AG10803 (cell line): Measurements from ENCODE around the gene CREB3.
A peak's percentile ranks its signal among the peaks of the same experiment; 100 is the strongest.

Experiments used
- DNase-seq: peaks from one replicate; pipeline ENCODE4 v3.0.0; 2010; ENCODE audit warnings: low read depth
- H3K4me3 ChIP-seq: 2 replicates; pipeline ENCODE4 v1.5.1; 2011; ENCODE audit warnings: mild to moderate bottlenecking, low read length, control low read depth
- TF ChIP-seq, protein P1 (sequence below): conservative IDR thresholded peaks from 2 replicates; pipeline ENCODE4 v1.5.1; 2011; ENCODE audit warnings: mild to moderate bottlenecking, low read length, control low read depth, inconsistent platforms

The CREB3 gene

DNA sequence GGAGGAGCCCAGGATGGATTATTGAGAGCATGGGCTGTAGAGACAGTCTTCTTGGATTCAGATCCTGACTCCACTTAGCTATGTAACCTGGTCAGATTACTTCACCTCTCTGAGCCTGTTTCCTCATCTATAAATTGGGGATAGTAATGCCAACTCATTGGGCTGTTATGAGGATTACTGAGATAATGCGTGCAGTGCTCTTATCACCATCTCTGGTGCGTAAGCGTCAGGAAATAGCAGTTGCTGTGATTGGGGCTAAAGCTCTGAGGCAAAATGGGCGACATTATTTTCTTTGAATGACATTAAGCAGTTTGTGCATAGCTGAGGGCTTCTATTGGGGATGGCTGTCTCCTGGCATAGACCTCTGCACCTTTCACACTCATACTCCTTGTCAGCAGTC lies 22.6 kb downstream of the CREB3 start:
- DNase-seq, result no peak
- H3K4me3 ChIP-seq, result no peak overlapping the region

DNA sequence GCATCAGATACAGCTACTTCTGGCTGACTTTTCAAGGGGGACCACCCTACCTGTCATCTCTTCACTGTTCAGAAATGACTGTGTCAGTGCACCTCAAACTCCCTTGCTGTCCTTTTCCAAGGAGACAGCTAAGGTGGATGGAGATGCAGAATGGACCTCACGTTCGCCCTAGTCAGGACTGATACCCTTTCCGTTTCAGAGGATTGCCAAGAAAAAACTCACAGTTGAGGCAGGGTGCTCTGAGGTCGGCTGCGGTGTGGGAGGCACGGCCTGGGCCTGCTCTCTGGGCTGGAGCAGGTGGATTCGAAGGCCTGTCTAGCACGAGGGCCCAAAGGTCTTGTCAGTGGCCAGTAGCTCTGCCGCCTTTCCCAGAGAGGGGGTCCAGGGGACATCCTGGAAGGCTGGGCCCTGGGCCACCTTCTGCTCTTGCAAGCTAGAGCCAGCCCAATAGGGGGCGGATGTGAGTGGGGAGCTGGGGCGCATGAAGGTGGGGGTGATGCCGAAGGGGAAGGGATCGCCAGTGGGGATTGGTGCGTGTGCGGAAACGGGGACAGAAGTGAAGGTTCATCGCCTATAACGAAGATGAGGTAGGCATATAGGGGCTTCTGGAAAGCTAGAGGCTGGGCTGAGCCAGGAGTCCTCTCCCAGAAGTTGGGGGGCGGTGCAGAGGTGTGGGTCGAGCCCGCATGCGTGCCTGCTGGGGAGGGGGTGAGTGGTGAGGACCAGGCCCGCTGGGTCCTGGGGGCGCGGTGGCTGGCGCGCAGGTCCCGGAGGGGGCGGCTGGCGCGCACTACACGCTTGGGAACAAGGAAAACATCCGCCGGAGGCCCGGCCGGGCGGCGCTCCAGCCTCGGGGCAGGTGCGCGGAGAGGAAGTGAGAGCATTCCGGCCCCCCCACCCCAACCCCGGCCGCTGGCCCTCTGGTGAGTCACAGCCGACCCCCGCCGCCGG lies 24.1 kb downstream of the CREB3 start:
- H3K4me3 ChIP-seq, result peak overlapping the region; percentile 44
- TF ChIP-seq, protein P1, sequence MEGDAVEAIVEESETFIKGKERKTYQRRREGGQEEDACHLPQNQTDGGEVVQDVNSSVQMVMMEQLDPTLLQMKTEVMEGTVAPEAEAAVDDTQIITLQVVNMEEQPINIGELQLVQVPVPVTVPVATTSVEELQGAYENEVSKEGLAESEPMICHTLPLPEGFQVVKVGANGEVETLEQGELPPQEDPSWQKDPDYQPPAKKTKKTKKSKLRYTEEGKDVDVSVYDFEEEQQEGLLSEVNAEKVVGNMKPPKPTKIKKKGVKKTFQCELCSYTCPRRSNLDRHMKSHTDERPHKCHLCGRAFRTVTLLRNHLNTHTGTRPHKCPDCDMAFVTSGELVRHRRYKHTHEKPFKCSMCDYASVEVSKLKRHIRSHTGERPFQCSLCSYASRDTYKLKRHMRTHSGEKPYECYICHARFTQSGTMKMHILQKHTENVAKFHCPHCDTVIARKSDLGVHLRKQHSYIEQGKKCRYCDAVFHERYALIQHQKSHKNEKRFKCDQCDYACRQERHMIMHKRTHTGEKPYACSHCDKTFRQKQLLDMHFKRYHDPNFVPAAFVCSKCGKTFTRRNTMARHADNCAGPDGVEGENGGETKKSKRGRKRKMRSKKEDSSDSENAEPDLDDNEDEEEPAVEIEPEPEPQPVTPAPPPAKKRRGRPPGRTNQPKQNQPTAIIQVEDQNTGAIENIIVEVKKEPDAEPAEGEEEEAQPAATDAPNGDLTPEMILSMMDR, result peak; percentile 50
- no peak for DNase-seq

More for the DNA sequence above, 22.6 kb downstream of the CREB3 start:
- TF ChIP-seq, protein P1, result no peak

DNA sequence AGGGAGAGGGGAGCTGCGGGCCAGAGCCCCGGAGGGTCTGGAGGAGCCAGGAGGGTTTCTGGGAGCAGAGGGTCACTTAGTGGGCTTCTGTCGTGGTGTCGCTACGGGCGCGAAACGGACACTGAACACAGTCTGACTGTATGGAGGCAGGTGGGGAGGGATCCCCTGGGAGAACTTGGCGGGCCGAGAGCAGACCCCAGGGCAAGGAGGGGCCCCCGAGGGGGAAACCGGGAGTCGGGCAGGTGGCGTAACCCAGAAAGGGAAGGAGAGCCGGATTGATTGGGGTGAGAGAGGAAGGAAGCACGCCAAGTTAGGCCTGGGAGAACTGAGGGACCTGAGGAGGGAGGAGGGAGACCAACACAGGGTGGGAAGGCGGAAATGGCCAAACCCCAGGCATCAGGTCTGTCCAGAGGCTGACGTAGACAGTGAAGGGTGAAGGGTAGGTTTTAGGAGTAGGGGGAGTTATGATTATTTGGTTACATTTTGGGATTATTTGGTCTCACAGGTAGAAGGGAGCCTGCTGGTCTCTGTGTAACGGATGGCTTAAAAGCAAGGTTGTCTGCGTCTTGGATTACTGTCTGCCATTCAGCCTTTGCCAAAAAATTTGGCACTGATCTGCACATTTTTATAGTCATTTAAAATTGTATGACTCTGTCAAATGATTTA lies 24.9 kb downstream of the CREB3 start:
- H3K4me3 ChIP-seq, result peak overlapping the region; percentile 20; the same call in 1 of the 2 replicates
- no peak for DNase-seq
- TF ChIP-seq, protein P1, result no peak

DNA sequence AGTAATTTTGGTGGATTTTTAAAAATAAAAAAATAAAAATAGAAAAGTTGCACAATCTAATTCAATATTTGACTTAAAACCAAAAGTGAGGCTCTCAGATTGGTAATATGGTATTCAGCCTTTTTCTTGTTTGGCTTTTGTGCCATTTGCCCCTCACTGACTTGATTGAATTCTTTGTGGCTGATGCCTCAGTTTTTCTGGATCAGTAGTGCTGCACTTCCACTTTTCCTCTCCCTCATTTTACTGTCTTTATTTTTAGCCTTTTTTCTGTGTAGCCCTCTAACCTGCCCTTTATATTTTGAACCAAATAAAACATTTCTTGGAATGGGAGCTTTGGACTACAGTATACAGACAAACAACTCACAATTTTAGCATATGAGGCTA lies 25.4 kb downstream of the CREB3 start:
- no peak for DNase-seq
- TF ChIP-seq, protein P1, result no peak
- H3K4me3 ChIP-seq, result no peak overlapping the region

DNA sequence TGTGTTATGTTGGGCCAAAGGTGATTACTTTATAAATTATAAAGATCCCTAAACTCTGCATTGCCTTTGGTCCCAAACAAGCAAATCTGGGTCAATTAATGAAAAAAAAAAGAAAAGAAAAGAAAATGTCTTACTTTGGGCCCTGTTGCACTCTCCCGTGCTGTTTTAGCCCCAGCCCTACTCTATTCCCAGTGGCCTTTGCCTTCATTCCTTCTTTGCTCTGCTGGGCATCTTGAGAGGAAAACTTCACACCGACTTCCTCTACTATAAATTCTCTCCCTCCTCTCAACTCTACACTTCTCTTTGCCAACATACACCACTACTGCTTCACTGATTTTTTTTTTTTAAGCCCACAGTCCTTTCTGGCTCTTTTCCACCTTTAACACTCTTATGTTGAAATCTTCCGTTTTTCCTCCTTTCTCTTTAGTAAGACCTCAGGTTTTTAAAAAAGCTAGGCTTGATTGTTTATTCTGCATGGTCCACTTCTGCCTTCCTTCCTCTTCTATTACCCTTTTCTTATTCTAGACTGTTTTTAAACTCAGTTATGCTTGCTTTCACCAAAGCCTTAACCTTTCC lies 26.1 kb downstream of the CREB3 start:
- no peak overlapping the region for H3K4me3 ChIP-seq
- DNase-seq, result no peak
- TF ChIP-seq, protein P1, result no peak

DNA sequence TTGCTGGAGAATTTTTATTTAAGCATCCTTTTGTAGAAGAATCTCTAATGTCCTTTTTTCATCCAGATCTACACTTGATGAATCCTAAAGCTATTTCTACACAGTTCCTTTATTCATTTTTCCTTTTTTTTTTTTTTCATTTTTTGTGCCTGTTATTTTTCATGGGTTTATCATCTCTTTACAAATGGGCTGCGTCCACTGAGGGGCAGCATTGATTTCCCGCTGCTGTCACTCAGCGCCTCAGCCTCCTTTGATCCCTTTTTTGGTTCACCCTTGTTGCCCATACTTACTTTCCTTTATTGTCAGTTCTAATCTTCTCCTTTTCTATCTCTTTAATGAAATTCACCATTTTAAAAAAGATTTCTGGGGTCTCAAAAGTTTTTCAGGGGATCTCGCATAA lies 27.3 kb downstream of the CREB3 start:
- no peak overlapping the region for H3K4me3 ChIP-seq
- TF ChIP-seq, protein P1, result no peak
- DNase-seq, result no peak
